Kidney (tissue), 14 donors: Measurements from ENCODE around the gene LIMD2. TPM values are rescaled to one million over a fixed set of nuclear protein-coding genes. Genes with fewer than 3 reads are reported as not detected.

Experiments
- DNase-seq, 5 donors: peaks; one replicate each; pipeline ENCODE4 v3.0.0-alpha.2; 2013 to 2020
- FAIRE-seq: peaks from 2 replicates; lab custom pipeline; 2012; peaks lifted over from hg19 to GRCh38; lab: Jason Lieb, UNC
- H3K27ac ChIP-seq, 2 donors: one replicate each; pipeline ENCODE4 v1.7.0; 2013; ENCODE audit warnings: low read depth in 2 of 2, low read length in 2 of 2, inconsistent platforms in 1 of 2
- H3K27me3 ChIP-seq: one replicate; pipeline ENCODE4 v1.7.1; 2013; ENCODE audit warnings: low read length, inconsistent platforms; ENCODE audit not compliant: control insufficient read depth, insufficient read depth
- H3K36me3 ChIP-seq, 3 donors: one replicate each; pipeline versions ENCODE4 v1.7.0 to v1.7.1; 2013; ENCODE audit warnings: low read length in 3 of 3, control low read depth in 1 of 3, inconsistent platforms in 1 of 3; ENCODE audit not compliant: insufficient read depth in 3 of 3, control insufficient read depth in 2 of 3
- H3K4me1 ChIP-seq, 3 donors: one replicate each; pipeline versions ENCODE4 v1.7.0 to v1.7.1; 2013; ENCODE audit warnings: low read length in 3 of 3, inconsistent platforms in 1 of 3, low read depth in 1 of 3; ENCODE audit not compliant: control insufficient read depth in 2 of 3, insufficient read depth in 2 of 3
- H3K4me3 ChIP-seq, 3 donors: one replicate each; pipeline versions ENCODE4 v1.7.0 to v1.8.1; 2013; ENCODE audit warnings: low read length in 3 of 3, control low read depth in 1 of 3, inconsistent platforms in 1 of 3
- H3K9ac ChIP-seq, 3 donors: one replicate each; pipeline versions ENCODE4 v1.7.0 to v1.7.1; 2013; ENCODE audit warnings: low read length in 3 of 3, control low read depth in 1 of 3, inconsistent platforms in 1 of 3
- H3K9me3 ChIP-seq, 3 donors: one replicate each; pipeline versions ENCODE4 v1.7.0 to v1.7.1; 2013; ENCODE audit warnings: low read length in 3 of 3, control low read depth in 1 of 3, inconsistent platforms in 1 of 3; ENCODE audit not compliant: control insufficient read depth in 2 of 3, insufficient read depth in 1 of 3
- intact Hi-C: fragments of 100-400 bp; cut with DNase I; formaldehyde crosslinking; loops from one replicate; pipeline ENCODE4 v1.11.1; 2022
- polyA plus RNA-seq: library from polyadenylated mRNA; stranded (reverse); fragments of 350-450 nt; fragmentation: Illumina TruSeq; extraction: RNeasy Lipid Tissue Mini Kit (QIAGEN cat#74804); gene quantifications from one replicate; pipeline ENCODE4 v1.2.3, GENCODE V29; 2014; ENCODE audit warnings: low read depth, low replicate concordance; ENCODE audit not compliant: insufficient read depth
- total RNA-seq: library from RNA; stranded (reverse); fragmentation: NEBNext Ultra II Directional; extraction: Animal tissue kit (Norgen Biotek cat#: 25700); gene quantifications from one replicate; pipeline ENCODE4 v1.2.1, GENCODE V29; 2021
- TF ChIP-seq, protein P1 (sequence below): IDR thresholded peaks from 3 replicates; pipeline ENCODE4 v1.5.1; 2012; ENCODE audit warnings: mild to moderate bottlenecking, moderate library complexity, borderline replicate concordance; ENCODE audit not compliant: insufficient read depth; ENCODE audit errors: extremely low read depth
- donor health status: control.
- donor health status: control.
- donor health status: control.
- donor health status: control.
- donor health status: control.
- donor health status: DM: yes; HTN: yes; CAD: no.
- donor health status: Normal renal cell carcinoma (clear cell type).

Gene LIMD2
- total and polyA plus RNA-seq, 2 donors from 2014 or later = 11.5 to 32.3 TPM

DNA sequence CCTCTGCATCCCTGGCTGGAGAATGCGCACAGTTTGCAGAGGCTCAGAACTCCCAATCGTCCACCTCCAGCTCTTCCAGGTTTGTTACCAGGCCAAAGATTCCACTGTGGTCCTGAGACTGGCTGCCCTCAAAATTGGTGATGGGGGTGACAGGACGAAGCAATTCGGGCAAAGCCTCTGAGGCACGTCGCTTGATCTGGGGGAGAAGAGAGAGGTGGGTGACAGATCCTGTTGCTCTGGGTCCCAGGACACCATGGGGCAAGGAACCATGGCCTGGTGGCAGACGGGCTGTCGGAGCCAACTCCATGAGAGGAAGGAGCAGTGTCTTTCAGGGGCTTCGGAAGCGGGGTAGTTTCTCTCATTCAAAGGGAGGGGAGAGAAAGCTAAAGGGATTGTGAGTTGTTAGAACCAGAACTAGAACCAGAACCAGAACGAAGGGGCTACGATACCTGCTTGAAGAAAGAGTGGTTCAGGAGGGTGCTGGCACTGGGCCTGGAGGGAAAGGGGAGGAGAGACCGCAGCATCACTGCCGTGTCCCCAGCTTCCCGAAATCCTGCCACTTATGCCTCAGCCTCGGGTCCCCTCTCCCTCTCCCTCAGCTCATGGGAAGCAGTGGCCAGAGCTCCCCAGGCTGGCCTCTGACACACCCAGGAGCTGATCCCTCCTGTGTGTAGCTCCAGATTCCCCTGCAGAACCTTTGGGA lies 3.8 kb upstream of the LIMD2 start:
- Histone ChIP-seq H3K27me3 (no peaks in the 10 kb centered on the region), H3K4me1 (peaks cover 0 to 2% (median 0%) of the 10 kb centered on the region in 3 donors), H3K9me3 (no peaks in the 10 kb centered on the region), H3K36me3 (peaks cover 0 to 18% (median 15%) of the 10 kb centered on the region in 3 donors), H3K4me3 (no peak overlapping the region), H3K27ac (no peak overlapping the region), H3K9ac (no peak overlapping the region)
- TF ChIP-seq, protein P1, sequence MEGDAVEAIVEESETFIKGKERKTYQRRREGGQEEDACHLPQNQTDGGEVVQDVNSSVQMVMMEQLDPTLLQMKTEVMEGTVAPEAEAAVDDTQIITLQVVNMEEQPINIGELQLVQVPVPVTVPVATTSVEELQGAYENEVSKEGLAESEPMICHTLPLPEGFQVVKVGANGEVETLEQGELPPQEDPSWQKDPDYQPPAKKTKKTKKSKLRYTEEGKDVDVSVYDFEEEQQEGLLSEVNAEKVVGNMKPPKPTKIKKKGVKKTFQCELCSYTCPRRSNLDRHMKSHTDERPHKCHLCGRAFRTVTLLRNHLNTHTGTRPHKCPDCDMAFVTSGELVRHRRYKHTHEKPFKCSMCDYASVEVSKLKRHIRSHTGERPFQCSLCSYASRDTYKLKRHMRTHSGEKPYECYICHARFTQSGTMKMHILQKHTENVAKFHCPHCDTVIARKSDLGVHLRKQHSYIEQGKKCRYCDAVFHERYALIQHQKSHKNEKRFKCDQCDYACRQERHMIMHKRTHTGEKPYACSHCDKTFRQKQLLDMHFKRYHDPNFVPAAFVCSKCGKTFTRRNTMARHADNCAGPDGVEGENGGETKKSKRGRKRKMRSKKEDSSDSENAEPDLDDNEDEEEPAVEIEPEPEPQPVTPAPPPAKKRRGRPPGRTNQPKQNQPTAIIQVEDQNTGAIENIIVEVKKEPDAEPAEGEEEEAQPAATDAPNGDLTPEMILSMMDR = no peak
- FAIRE-seq = no peak
- no peak for DNase-seq
- intact Hi-C loops = no loop called here

DNA sequence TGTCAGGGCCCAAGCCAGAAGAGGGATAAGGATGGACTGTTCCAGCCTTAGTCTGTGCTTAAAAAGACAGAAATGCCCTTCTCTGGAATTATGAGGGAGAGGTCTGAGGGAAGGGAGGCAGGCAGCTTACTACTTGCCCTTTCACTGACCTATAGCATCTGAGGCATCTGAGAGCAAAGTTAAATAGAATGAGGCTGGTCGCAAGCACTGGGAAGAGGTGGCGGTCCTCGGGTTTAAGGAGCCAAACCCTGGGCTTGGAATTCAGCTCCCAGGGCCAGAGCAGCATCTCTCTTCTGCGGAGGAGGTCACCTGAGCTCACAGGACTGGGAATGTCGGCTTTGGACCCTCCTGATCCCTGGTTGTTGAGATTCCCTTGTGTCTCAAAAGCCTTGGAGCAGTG lies 3.1 kb upstream of the LIMD2 start:
- H3K4me1 ChIP-seq = peaks cover 0 to 2% (median 0%) of the 10 kb centered on the region in 3 donors
- H3K27me3 ChIP-seq = no peaks in the 10 kb centered on the region
- FAIRE-seq = no peak
- H3K9ac ChIP-seq = no peak overlapping the region
- no peak overlapping the region for H3K4me3 ChIP-seq
- no peak for DNase-seq
- H3K27ac ChIP-seq = no peak overlapping the region
- TF ChIP-seq, protein P1 = no peak
- peaks cover 0 to 18% (median 10%) of the 10 kb centered on the region in 3 donors for H3K36me3 ChIP-seq
- H3K9me3 ChIP-seq = no peaks in the 10 kb centered on the region
- intact Hi-C loops = no loop called here

DNA sequence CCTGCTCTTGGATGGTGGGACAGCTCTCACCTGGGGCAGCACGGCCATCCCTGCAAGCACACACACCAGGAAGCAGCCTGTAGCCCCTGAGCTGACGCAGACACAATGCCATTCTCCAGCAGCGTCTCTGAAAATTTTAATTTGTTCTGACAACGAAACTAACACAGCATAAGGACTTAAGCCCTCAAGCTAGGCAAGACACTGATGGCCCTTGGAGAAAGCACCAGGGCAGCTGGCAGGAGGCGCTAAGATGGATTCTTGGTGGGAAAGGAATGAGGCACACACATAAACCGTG lies 2.7 kb upstream of the LIMD2 start:
- Histone ChIP-seq H3K9me3 (no peaks in the 10 kb centered on the region), H3K9ac (no peak overlapping the region), H3K27me3 (no peaks in the 10 kb centered on the region), H3K4me3 (no peak overlapping the region), H3K4me1 (peaks cover 0 to 5% (median 0%) of the 10 kb centered on the region in 3 donors), H3K36me3 (peaks cover 0 to 18% (median 10%) of the 10 kb centered on the region in 3 donors), H3K27ac (no peak overlapping the region)
- DNase-seq = no peak
- FAIRE-seq = no peak
- TF ChIP-seq, protein P1 = no peak
- intact Hi-C loops = no loop called here
